ENCODE measurements around the gene C20orf204. TPM values are rescaled to one million over a fixed set of nuclear protein-coding genes. Genes with fewer than 3 reads are reported as not detected.

The C20orf204 gene
- total and polyA plus RNA-seq, 2 of the 4 experiments (the other 2 are of a cell fraction) = 0.09 to 0.18 TPM

DNA sequence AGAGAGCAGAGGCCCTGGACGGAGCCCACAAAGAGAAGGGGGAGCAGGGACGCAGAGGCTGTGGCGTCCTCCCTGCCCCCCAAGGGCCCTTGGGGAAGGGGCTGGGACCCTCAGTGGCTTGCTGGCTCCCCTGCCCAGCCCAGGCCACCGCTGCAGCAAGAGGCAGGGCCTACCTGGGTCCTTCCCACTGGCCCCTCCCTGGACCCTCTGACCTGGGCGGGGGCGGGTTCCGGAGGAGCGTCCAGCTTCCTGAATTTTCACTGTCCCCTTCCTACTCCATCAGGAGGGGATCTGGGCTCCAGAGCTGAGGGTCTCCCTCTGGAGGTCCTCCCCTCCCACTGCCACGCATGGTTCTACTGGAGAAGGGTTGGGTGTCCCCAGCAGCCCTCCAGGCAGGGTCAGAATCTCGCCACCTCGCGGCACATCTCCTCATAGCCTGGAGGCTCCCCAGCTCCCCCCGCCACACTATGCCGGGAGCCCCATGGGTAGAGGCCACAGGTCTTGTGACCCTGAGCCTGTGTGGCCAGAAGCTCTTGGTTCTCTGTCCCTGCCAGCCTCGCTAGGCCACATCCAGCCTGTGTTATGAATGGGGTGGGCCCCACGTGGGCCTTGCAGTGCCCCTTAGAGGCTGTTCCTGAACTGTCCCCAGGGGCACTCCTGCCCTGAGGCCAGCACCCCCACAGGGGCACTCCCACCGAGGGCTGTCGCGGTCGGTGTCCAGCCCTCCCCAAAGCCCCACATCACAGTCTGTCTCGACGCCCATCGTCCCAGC is 14.5 kb downstream of the C20orf204 start:
- H3K4me2 ChIP-seq (ENCODE audit: low read depth, low read length) = no peak overlapping the region
- H4K8ac ChIP-seq (ENCODE audit: low read depth in 2 of 2, low read length in 2 of 2) = no peak overlapping the region
- H2BK20ac ChIP-seq (ENCODE audit: low read depth, low read length) = no peak overlapping the region
- dilution Hi-C loops (cut with HindIII; ENCODE audit: low sequenced_read_pairs, unreplicated experiment) = no loop called here
- no peaks in the 10 kb centered on the region for H3K36me3 ChIP-seq (ENCODE audit: control insufficient read depth, insufficient read depth, low read length)
- no peak overlapping the region for H2BK5ac ChIP-seq (ENCODE audit: low read depth, low read length, poor library complexity, severe bottlenecking)
- H2BK120ac ChIP-seq (ENCODE audit: low read depth, low read length) = no peak overlapping the region
- H3K9ac ChIP-seq (ENCODE audit: low read depth, low read length) = no peak overlapping the region
- no peak overlapping the region for H3K56ac ChIP-seq (ENCODE audit: extremely low read depth, insufficient read depth, low read length)
- no peak overlapping the region for H3K14ac ChIP-seq (replicated peaks; ENCODE audit: low read depth, low read length)
- no peak overlapping the region for H3K18ac ChIP-seq (ENCODE audit: low read depth, low read length)
- no peak overlapping the region for H2AFZ ChIP-seq (replicated peaks; ENCODE audit: low read length, poor library complexity)
- peak overlapping the region; percentile 42 for H2AK9ac ChIP-seq (replicated peaks; ENCODE audit: low read depth, low read length, poor library complexity)
- intact Hi-C loops (cut with micrococcal nuclease) = no loop called here
- no CpG with 5 or more reads among the region's 23 CpGs for WGBS, 2 experiments (ENCODE audit: extremely low coverage in 2 of 2, insufficient read length in 1 of 2)
- DNase-seq (no peak), ATAC-seq (ENCODE audit: low read depth) (no peak)
- H4K5ac ChIP-seq (ENCODE audit: low read depth, low read length) = no peak overlapping the region
- H3K4me1 ChIP-seq (ENCODE audit: control insufficient read depth, insufficient read depth, low read length) = no peaks in the 10 kb centered on the region; the same call in 1 of the 2 replicates
- H3K23ac ChIP-seq (ENCODE audit: low read depth, low read length) = no peak overlapping the region
- no peak overlapping the region for H3K4me3 ChIP-seq (ENCODE audit: insufficient read depth, low read depth, low read length)
- no peaks in the 10 kb centered on the region for H3K9me1 ChIP-seq (ENCODE audit: insufficient read depth, low read length)
- H4K91ac ChIP-seq (ENCODE audit: insufficient read depth, low read depth, low read length) = no peak overlapping the region
- no peak overlapping the region for H3K4ac ChIP-seq (ENCODE audit: low read depth, low read length)
- CTCF ChIA-PET = no interaction called here
- TF ChIP-seq MXI1 (IDR thresholded peaks at IDR 0.05; ENCODE audit: borderline replicate concordance, low read depth, low read length) = no peak
- TF ChIP-seq, protein P1, sequence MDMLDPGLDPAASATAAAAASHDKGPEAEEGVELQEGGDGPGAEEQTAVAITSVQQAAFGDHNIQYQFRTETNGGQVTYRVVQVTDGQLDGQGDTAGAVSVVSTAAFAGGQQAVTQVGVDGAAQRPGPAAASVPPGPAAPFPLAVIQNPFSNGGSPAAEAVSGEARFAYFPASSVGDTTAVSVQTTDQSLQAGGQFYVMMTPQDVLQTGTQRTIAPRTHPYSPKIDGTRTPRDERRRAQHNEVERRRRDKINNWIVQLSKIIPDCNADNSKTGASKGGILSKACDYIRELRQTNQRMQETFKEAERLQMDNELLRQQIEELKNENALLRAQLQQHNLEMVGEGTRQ (IDR thresholded peaks at IDR 0.05; ENCODE audit: low read depth, low read length) = no peak
- no peak for TF ChIP-seq ELK1 (IDR thresholded peaks at IDR 0.05; ENCODE audit: borderline replicate concordance, low read depth, low read length)
- no peak for TF ChIP-seq RCOR1 (IDR thresholded peaks at IDR 0.05; ENCODE audit: insufficient replicate concordance, low read length)
- no peak for TF ChIP-seq CEBPB (IDR thresholded peaks at IDR 0.05; ENCODE audit: low read depth, low read length)
- TF ChIP-seq BHLHE40 (IDR thresholded peaks at IDR 0.05; ENCODE audit: low read depth, low read length) = no peak
- TF ChIP-seq CHD1 (IDR thresholded peaks at IDR 0.05; ENCODE audit: low read depth, low read length) = no peak
- TF ChIP-seq RAD21 (IDR thresholded peaks at IDR 0.05; ENCODE audit: low read length) = no peak
- TF ChIP-seq NFE2L2 (IDR thresholded peaks at IDR 0.05; ENCODE audit: low read depth, low read length) = no peak
- no peak for TF ChIP-seq SMC3 (IDR thresholded peaks at IDR 0.05; ENCODE audit: low read depth, low read length)
- no peak for TF ChIP-seq POLR2A (IDR thresholded peaks at IDR 0.05; ENCODE audit: low read depth, low read length)
- in situ Hi-C loops (cut with MboI; ENCODE audit: low sequenced_read_pairs) = no loop called here
- POLR2A ChIA-PET (ENCODE audit: unreplicated experiment) = no interaction called here
- H4K20me1 ChIP-seq (ENCODE audit: insufficient read depth, low read length) = no peaks in the 10 kb centered on the region; the same call in 1 of the 2 replicates
- BruUV-seq (replicated peaks) = no TSS peak
- no peak overlapping the region for H2BK15ac ChIP-seq (ENCODE audit: low read depth, low read length)
- peaks cover 61% of the 10 kb centered on the region for H3K27me3 ChIP-seq (ENCODE audit: control insufficient read depth, insufficient read depth, low read length)
- no peaks in the 10 kb centered on the region for H3K9me3 ChIP-seq (ENCODE audit: control insufficient read depth, insufficient read depth, low read length)
- H2AK5ac ChIP-seq (ENCODE audit: low read depth, low read length) = no peak overlapping the region
- H3K79me1 ChIP-seq (ENCODE audit: low read depth in 1 of 2, low read length in 2 of 2) = no peaks in the 10 kb centered on the region
- H3K27ac ChIP-seq (ENCODE audit: insufficient read depth, low read length) = no peak overlapping the region

Data from IMR-90 (cell line).